ENCODE measurements around the gene PORCN.

The PORCN gene

GRCh38 chrX:48505481-48505880 is 3.3 kb upstream of the PORCN start:
- TF ChIP-seq CTCF (IDR thresholded peaks at IDR 0.05; ENCODE audit: low read depth, low read length, missing control alignments), result no peak
- no peak overlapping the region for H3K4me3 ChIP-seq (ENCODE audit: low read depth, low read length)
- DNase-seq (ENCODE audit: low read depth), result no peak

- H3K4me3 ChIP-seq (ENCODE audit: low read depth, low read length), result no peak overlapping the region
- no peak for DNase-seq (ENCODE audit: low read depth)
- no peak for TF ChIP-seq CTCF (IDR thresholded peaks at IDR 0.05; ENCODE audit: low read depth, low read length, missing control alignments)
Measured at GRCh38 chrX:48507246-48507645, 1.5 kb upstream of the PORCN start.

- no peak for DNase-seq (ENCODE audit: low read depth)
- peak overlapping the region; percentile 82 for H3K4me3 ChIP-seq (ENCODE audit: low read depth, low read length)
- TF ChIP-seq CTCF (IDR thresholded peaks at IDR 0.05; ENCODE audit: low read depth, low read length, missing control alignments), result no peak
Measured at GRCh38 chrX:48509245-48509590, 426 bp downstream of the PORCN start.

- peak overlapping the region; percentile 82 for H3K4me3 ChIP-seq (ENCODE audit: low read depth, low read length)
- DNase-seq (ENCODE audit: low read depth), result no peak
- no peak for TF ChIP-seq CTCF (IDR thresholded peaks at IDR 0.05; ENCODE audit: low read depth, low read length, missing control alignments)
Measured at GRCh38 chrX:48509619-48510018, 827 bp downstream of the PORCN start.

GRCh38 chrX:48511560-48511959 is 2.8 kb downstream of the PORCN start:
- no peak for DNase-seq (ENCODE audit: low read depth)
- no peak overlapping the region for H3K4me3 ChIP-seq (ENCODE audit: low read depth, low read length)
- peak; percentile 13 for TF ChIP-seq CTCF (IDR thresholded peaks at IDR 0.05; ENCODE audit: low read depth, low read length, missing control alignments)

GRCh38 chrX:48512371-48512935 is 3.7 kb downstream of the PORCN start:
- no peak for DNase-seq (ENCODE audit: low read depth)
- TF ChIP-seq CTCF (IDR thresholded peaks at IDR 0.05; ENCODE audit: low read depth, low read length, missing control alignments), result no peak
- no peak overlapping the region for H3K4me3 ChIP-seq (ENCODE audit: low read depth, low read length)

- H3K4me3 ChIP-seq (ENCODE audit: low read depth, low read length), result no peak overlapping the region
- no peak for TF ChIP-seq CTCF (IDR thresholded peaks at IDR 0.05; ENCODE audit: low read depth, low read length, missing control alignments)
- DNase-seq (ENCODE audit: low read depth), result no peak
Measured at GRCh38 chrX:48513670-48514069, 4.9 kb downstream of the PORCN start.

Data from GM12864 (cell line).